ENCODE measurements around the gene TMEM163.

- TF ChIP-seq CTCF (IDR thresholded peaks at IDR 0.05) (no peak), POLR2A (IDR thresholded peaks at IDR 0.05; ENCODE audit: low read depth) (no peak), POLR2AphosphoS5 (IDR thresholded peaks at IDR 0.05) (no peak), EP300 (IDR thresholded peaks at IDR 0.05) (no peak)
These were observed 75.9 kb downstream of the TMEM163 start for GRCh38 chr2:134642938-134643337.

Measured in esophagus muscularis mucosa (tissue), 4 donors.